Glomerular visceral epithelial cell (primary cell): Measurements from ENCODE around the gene TEKTIP1.

ENCODE experiments used
- DNase-seq: peaks from one replicate; pipeline ENCODE4 v3.0.0-alpha.2; 2016; ENCODE audit errors: extremely low spot score

The TEKTIP1 gene

GRCh38 chr19:3537438-3538240, 1.3 kb upstream of the TEKTIP1 start:
- DNase-seq = no peak

GRCh38 chr19:3538258-3538929, 580 bp upstream of the TEKTIP1 start:
- no peak for DNase-seq

GRCh38 chr19:3539756-3540118, 763 bp downstream of the TEKTIP1 start:
- no peak for DNase-seq

GRCh38 chr19:3543150-3544057, 4.4 kb downstream of the TEKTIP1 start:
- DNase-seq = no peak

GRCh38 chr19:3544058-3544376, 5.0 kb downstream of the TEKTIP1 start:
- DNase-seq = no peak

GRCh38 chr19:3544742-3545668, 6.0 kb downstream of the TEKTIP1 start:
- peak; percentile 72 for DNase-seq

- no peak for DNase-seq
Measured at GRCh38 chr19:3545669-3546034, 6.7 kb downstream of the TEKTIP1 start.

GRCh38 chr19:3546119-3546518, 7.1 kb downstream of the TEKTIP1 start:
- DNase-seq = no peak

GRCh38 chr19:3547301-3547731, 8.3 kb downstream of the TEKTIP1 start:
- DNase-seq = no peak

- no peak for DNase-seq
Measured at GRCh38 chr19:3547767-3548282, 8.9 kb downstream of the TEKTIP1 start.

- no peak for DNase-seq
Measured at GRCh38 chr19:3548606-3549005, 9.6 kb downstream of the TEKTIP1 start.

- no peak for DNase-seq
Measured at GRCh38 chr19:3549816-3550215, 10.8 kb downstream of the TEKTIP1 start.

- DNase-seq = no peak
Measured at GRCh38 chr19:3550947-3551791, 12.2 kb downstream of the TEKTIP1 start.

- DNase-seq = no peak
Measured at GRCh38 chr19:3551792-3552095, 12.8 kb downstream of the TEKTIP1 start.

- peak; percentile 72 for DNase-seq
Measured at GRCh38 chr19:3554254-3555083, 15.5 kb downstream of the TEKTIP1 start.

- DNase-seq = no peak
Measured at GRCh38 chr19:3555653-3556422, 16.9 kb downstream of the TEKTIP1 start.

- no peak for DNase-seq
Measured at GRCh38 chr19:3556423-3556977, 17.5 kb downstream of the TEKTIP1 start.

- DNase-seq = peak; percentile 58
Measured at GRCh38 chr19:3556978-3557460, 18.0 kb downstream of the TEKTIP1 start.
